A549 (cell line): ENCODE results near the gene PCSK6. TPM values are rescaled to one million over a fixed set of nuclear protein-coding genes. Genes with fewer than 3 reads are reported as not detected.

Experiments
- ATAC-seq, 2 experiments: fragments of 200-7000 bp in 1 of 2; fragments of >200 bp in 1 of 2; cut with Nextera tagmentation in 1 of 2; cut with Tn5 transposase in 1 of 2; 3 replicates each; pipeline versions ENCODE4 v1.8.0 to v1.9.1; 2018 to 2020; ENCODE audit warnings: mild to moderate bottlenecking in 1 of 2, moderate library complexity in 1 of 2
- CTCF ChIA-PET: fragments of 300-600 bp; sonication (Branson Sonifier 250); formaldehyde crosslinking; extraction: SDS; loops from one replicate; lab custom pipeline; 2021; ENCODE audit warnings: antibody characterized with exemption, inconsistent platforms; lab: Yijun Ruan, JAX
- POLR2A ChIA-PET: fragments of 350-600 bp; formaldehyde crosslinking; extraction: SDS; loops from one replicate; lab custom pipeline; 2021; ENCODE audit warnings: antibody characterized with exemption, inconsistent platforms; lab: Yijun Ruan, JAX
- DNase-seq, 2 experiments: peaks; one replicate each; pipeline versions ENCODE4 v3.0.0 to v3.0.0-alpha.2; 2011 to 2016; ENCODE audit warnings: low read depth in 1 of 2, low spot score in 1 of 2
- FAIRE-seq: peaks from 2 replicates; lab custom pipeline; 2011; peaks lifted over from hg19 to GRCh38; lab: Jason Lieb, UNC
- H3K27ac ChIP-seq, 2 experiments: fragments of >200 bp; sonication (Bioruptor Twin); formaldehyde crosslinking; 3 replicates each; pipeline ENCODE4 v1.5.1; 2016 to 2017
- H3K4me1 ChIP-seq: fragments of >200 bp; sonication (Bioruptor Twin); formaldehyde crosslinking; 3 replicates; pipeline ENCODE4 v1.6.1; 2016
- H3K4me2 ChIP-seq: fragments of >200 bp; sonication (Bioruptor Twin); formaldehyde crosslinking; 3 replicates; pipeline ENCODE4 v1.6.1; 2016
- H3K4me3 ChIP-seq: fragments of >200 bp; sonication (Bioruptor Twin); formaldehyde crosslinking; 3 replicates; pipeline ENCODE4 v1.5.1; 2016
- H3K9me3 ChIP-seq: fragments of >200 bp; sonication (Bioruptor Twin); formaldehyde crosslinking; 3 replicates; pipeline ENCODE4 v1.6.1; 2016
- BHLHE40 ChIP-seq: IDR thresholded peaks from 2 replicates; pipeline ENCODE4 v1.6.1; 2012; ENCODE audit warnings: low read depth, low read length, inconsistent platforms
- CBX2 ChIP-seq: fragments of 200-600 bp; sonication (generic); IDR thresholded peaks from 2 replicates; pipeline ENCODE4 v1.6.1; 2016; ENCODE audit warnings: low read depth, mild to moderate bottlenecking, borderline replicate concordance
- CBX8 ChIP-seq: fragments of 200-600 bp; sonication (generic); IDR thresholded peaks from 2 replicates; pipeline ENCODE4 v1.6.1; 2016
- CHD2 ChIP-seq: fragments of 150-350 bp; IDR thresholded peaks from 2 replicates; pipeline ENCODE4 v1.6.1; 2014; ENCODE audit warnings: low read length; ENCODE audit not compliant: partially characterized antibody
- EHF ChIP-seq: fragments of 250-450 bp; sonication (Bioruptor Pico); IDR thresholded peaks from 2 replicates; pipeline ENCODE4 v1.5.0; 2020; ENCODE audit warnings: mild to moderate bottlenecking
- EHMT2 ChIP-seq: fragments of 200-600 bp; sonication (generic); IDR thresholded peaks from 2 replicates; pipeline ENCODE4 v1.6.1; 2016; ENCODE audit warnings: antibody characterized with exemption, low read depth, mild to moderate bottlenecking, moderate library complexity
- EP300 ChIP-seq, 2 experiments: fragments of >200 bp; sonication (Bioruptor Twin); formaldehyde crosslinking; IDR thresholded peaks; 2 replicates in 1 of 2; 3 replicates in 1 of 2; pipeline ENCODE4 v1.6.1; 2016 to 2017
- ESRRA ChIP-seq: fragments of 150-350 bp; IDR thresholded peaks from 2 replicates; pipeline ENCODE4 v1.6.1; 2014; ENCODE audit warnings: mild to moderate bottlenecking, low read length, borderline replicate concordance
- FOSB ChIP-seq: fragments of 250-450 bp; sonication (Bioruptor Pico); IDR thresholded peaks from 2 replicates; pipeline ENCODE4 v1.5.0; 2020; ENCODE audit warnings: mild to moderate bottlenecking, moderate library complexity
- FOXS1 ChIP-seq: fragments of 250-450 bp; sonication (Bioruptor Pico); IDR thresholded peaks from 2 replicates; pipeline ENCODE4 v1.5.0; 2020; ENCODE audit warnings: mild to moderate bottlenecking, moderate library complexity
- HOXA7 ChIP-seq: fragments of 250-450 bp; sonication (Bioruptor Pico); IDR thresholded peaks from 2 replicates; pipeline ENCODE4 v1.5.0; 2020; ENCODE audit warnings: mild to moderate bottlenecking, moderate library complexity
- HOXB5 ChIP-seq: fragments of 250-450 bp; sonication (Bioruptor Pico); IDR thresholded peaks from 2 replicates; pipeline ENCODE4 v1.5.0; 2020; ENCODE audit warnings: mild to moderate bottlenecking, moderate library complexity
- JUNB ChIP-seq: fragments of >200 bp; sonication (Bioruptor Twin); formaldehyde crosslinking; IDR thresholded peaks from 2 replicates; pipeline ENCODE4 v1.6.1; 2016
- KDM5A ChIP-seq: fragments of 200-600 bp; sonication (generic); IDR thresholded peaks from 2 replicates; pipeline ENCODE4 v1.6.1; 2016; ENCODE audit warnings: antibody characterized with exemption, mild to moderate bottlenecking
- MAFK ChIP-seq: fragments of 450-650 bp; IDR thresholded peaks from 2 replicates; pipeline ENCODE4 v1.6.1; 2014; ENCODE audit not compliant: partially characterized antibody
- MAZ ChIP-seq: fragments of 150-350 bp; IDR thresholded peaks from 2 replicates; pipeline ENCODE4 v1.6.1; 2014; ENCODE audit warnings: antibody characterized with exemption, low read depth, low read length, borderline replicate concordance
- NR3C1 ChIP-seq: fragments of >200 bp; sonication (Bioruptor Twin); formaldehyde crosslinking; IDR thresholded peaks from 3 replicates; pipeline ENCODE4 v1.6.1; 2017
- PHF8 ChIP-seq: fragments of 200-600 bp; sonication (generic); IDR thresholded peaks from 2 replicates; pipeline ENCODE4 v1.6.1; 2016; ENCODE audit warnings: low read depth, mild to moderate bottlenecking, antibody characterized with exemption, moderate library complexity, borderline replicate concordance
- POLR2AphosphoS2 ChIP-seq: conservative IDR thresholded peaks from 2 replicates; pipeline ENCODE4 v1.6.1; 2012; ENCODE audit warnings: low read length, improper control_type of control experiment, inconsistent platforms
- RCOR1 ChIP-seq: fragments of 150-350 bp; IDR thresholded peaks from 2 replicates; pipeline ENCODE4 v1.6.1; 2014; ENCODE audit warnings: antibody characterized with exemption, low read length, low read depth
- SMC3 ChIP-seq: fragments of >200 bp; sonication (Bioruptor Twin); formaldehyde crosslinking; IDR thresholded peaks from 3 replicates; pipeline ENCODE4 v1.6.1; 2018; ENCODE audit warnings: inconsistent platforms
- ZFP36 ChIP-seq: fragments of 450-650 bp; IDR thresholded peaks from 2 replicates; pipeline ENCODE4 v1.6.1; 2014; ENCODE audit warnings: borderline replicate concordance; ENCODE audit not compliant: partially characterized antibody
- ZNF302 ChIP-seq: fragments of 250-450 bp; sonication (Bioruptor Pico); IDR thresholded peaks from 2 replicates; pipeline ENCODE4 v1.9.0; 2021; ENCODE audit warnings: inconsistent platforms, mild to moderate bottlenecking, moderate library complexity
- WGBS: methylation state at CpG from one replicate; pipeline ENCODE4 v1.1.6; 2017; ENCODE audit errors: missing lambda C conversion rate; 5-methylcytosine and 5-hydroxymethylcytosine counted together
- polyA plus RNA-seq, 4 experiments: library from polyadenylated mRNA; depleted of rRNA in 3 of 4; stranded (reverse); fragments of >200 nt; fragmentation: RNase III in 1 of 4; extraction: RNeasy Plus Mini Kit Qiagen cat#74134 plus additional on column Dnase treatment in 1 of 4; gene quantifications; 2 replicates in 3 of 4; 3 replicates in 1 of 4; pipeline ENCODE4 v1.2.3, GENCODE V29; 2011 to 2017
- TF ChIP-seq, protein P1 (sequence below): fragments of 450-650 bp; IDR thresholded peaks from 2 replicates; pipeline ENCODE4 v1.6.1; 2014; ENCODE audit warnings: antibody characterized with exemption
- TF ChIP-seq, protein P2 (sequence below): fragments of >200 bp; sonication (Bioruptor Twin); formaldehyde crosslinking; IDR thresholded peaks from 3 replicates; pipeline ENCODE4 v1.5.1; 2016
- TF ChIP-seq, protein P3 (sequence below): IDR thresholded peaks from 2 replicates; pipeline ENCODE4 v1.6.1; 2012; ENCODE audit warnings: low read depth, borderline replicate concordance

PCSK6 gene
- polyA plus RNA-seq, 2 of the 4 experiments (the other 2 are of a cell fraction), result 10.0 to 15.2 TPM

DNA sequence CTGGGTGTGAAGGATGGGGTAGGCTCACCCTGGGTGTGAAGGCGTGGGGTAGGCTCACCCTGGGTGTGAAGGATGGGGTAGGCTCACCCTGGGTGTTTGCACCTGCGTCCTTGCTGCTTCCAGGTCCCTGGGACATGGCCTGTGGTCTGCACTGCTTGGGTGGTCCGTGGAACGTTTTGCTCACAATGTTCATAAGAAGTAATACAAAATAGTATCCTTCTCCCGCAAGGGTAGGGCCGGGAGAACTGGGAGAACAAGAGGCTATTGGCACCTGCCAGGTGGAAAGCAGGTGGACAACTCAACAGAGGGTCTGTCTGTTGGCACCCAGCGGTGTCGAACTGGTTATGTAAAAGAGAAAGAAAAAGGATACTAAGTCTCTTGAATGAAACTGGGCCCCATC lies 17.0 kb upstream of the PCSK6 start:
- CTCF ChIA-PET, result no interaction called here
- no peak for FAIRE-seq
- 0 out of 3 replicates have a peak, but pooled peaks cover 2% of the 10 kb centered on the region for H3K4me1 ChIP-seq

DNA sequence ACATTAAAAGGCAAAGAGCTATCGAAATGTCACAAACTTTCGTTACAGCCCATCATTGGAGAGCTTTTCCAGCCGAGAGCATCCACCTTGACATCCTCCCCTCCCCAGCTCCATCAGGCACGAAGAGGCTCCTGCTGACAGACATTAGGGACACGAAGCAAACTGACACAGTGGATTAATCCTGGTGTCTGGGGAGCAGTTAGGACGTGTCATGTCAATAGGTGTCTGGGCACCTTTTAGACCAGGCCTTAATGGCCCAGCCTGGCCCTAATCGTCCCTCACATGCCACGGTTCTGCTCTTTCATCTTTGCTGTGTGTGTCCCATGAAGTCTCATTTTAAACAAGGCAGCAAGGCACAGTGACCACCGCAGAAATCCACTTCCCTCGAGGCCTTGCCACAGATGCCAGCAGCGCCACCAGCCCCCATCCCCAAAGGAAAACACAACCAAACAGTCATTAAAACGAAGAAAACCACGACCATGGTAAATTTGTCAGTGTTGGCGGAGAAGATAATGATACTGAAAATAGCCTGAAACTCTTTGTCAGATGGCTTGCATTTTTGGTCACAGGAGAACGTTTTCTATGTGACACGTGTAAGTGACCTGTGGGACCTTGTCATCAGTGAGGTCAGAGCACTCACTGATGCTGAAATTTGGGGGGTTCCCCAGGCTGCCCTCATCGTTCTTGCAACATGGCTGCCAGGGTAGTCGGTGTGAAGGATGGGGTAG lies 16.3 kb upstream of the PCSK6 start:
- no peak for TF ChIP-seq ZNF302
- CTCF ChIA-PET, result interaction anchor here (1.0 to 7.0 kb wide), 3 partner anchors 15 to 210 kb away, joined by 3 to 98 read pairs (median 3); partner anchors contain the start of gene SNRPA1
- Histone ChIP-seq H3K4me3 (no peak overlapping the region), H3K4me1 (0 out of 3 replicates have a peak, but pooled peaks cover 6% of the 10 kb centered on the region), H3K9me3 (no peaks in the 10 kb centered on the region), H3K4me2 (no peak overlapping the region), H3K27ac (no peak overlapping the region)
- no peak for FAIRE-seq
- DNase-seq, result no peak
- WGBS, result 62% methylated on average over 18 of the region's 18 CpGs
- POLR2A ChIA-PET, result no interaction called here
- no peak for ATAC-seq

More for the DNA sequence above, 17.0 kb upstream of the PCSK6 start:
- WGBS, result 69% methylated on average over 8 of the region's 8 CpGs
- no peak overlapping the region for H3K4me3 ChIP-seq
- DNase-seq (no peak), ATAC-seq (no peak)
- TF ChIP-seq EHMT2, result no peak
- TF ChIP-seq JUNB, result no peak
- no peak for TF ChIP-seq MAZ
- TF ChIP-seq CHD2, result no peak
- no peak for TF ChIP-seq BHLHE40
- TF ChIP-seq RCOR1, result no peak
- no peak for TF ChIP-seq ESRRA
- no peak for TF ChIP-seq KDM5A
- no peak for TF ChIP-seq CBX8
- TF ChIP-seq, protein P1, sequence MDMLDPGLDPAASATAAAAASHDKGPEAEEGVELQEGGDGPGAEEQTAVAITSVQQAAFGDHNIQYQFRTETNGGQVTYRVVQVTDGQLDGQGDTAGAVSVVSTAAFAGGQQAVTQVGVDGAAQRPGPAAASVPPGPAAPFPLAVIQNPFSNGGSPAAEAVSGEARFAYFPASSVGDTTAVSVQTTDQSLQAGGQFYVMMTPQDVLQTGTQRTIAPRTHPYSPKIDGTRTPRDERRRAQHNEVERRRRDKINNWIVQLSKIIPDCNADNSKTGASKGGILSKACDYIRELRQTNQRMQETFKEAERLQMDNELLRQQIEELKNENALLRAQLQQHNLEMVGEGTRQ, result no peak
- TF ChIP-seq, all 56 proteins: peak for 0
- POLR2A ChIA-PET, result no interaction called here
- no peaks in the 10 kb centered on the region for H3K9me3 ChIP-seq
- no peak overlapping the region for H3K27ac ChIP-seq
- no peak overlapping the region for H3K4me2 ChIP-seq

DNA sequence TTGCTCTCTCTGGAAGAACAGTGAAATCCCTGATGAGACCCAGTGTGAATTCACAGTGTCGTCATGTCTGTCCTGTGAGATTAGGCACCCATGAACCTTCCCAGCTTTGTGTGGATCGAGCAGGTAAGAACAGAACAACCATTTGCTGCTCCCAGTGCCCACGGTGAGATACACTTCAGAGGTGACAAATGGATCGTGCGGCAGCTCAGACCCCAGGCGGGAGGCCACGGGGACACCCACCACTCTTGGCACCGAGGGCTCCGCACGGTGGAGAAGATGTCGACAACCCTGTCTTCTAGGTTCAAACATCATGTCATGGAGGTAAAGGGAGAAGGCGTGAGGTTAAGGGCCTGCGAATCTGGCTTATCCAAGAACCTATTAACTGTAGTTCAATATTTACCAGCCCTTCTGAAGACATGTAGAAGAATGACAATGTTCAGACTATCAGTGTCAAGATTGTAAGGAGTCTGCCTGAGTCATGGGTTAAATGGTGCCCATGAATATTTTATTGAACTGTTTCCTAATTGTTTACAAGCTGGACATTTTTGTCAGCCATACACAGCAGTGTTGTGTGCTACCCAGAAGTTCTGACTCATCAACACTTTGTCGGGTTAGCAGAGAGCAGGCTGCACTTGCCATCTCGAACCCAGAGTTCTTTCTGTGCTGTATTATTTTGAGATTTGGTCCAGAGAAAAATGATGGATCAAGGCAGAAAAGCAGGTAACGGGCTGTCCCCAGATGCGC lies 15.5 kb upstream of the PCSK6 start:
- no peak for TF ChIP-seq POLR2AphosphoS2
- FAIRE-seq (no peak), ATAC-seq (no peak), DNase-seq (no peak)
- CTCF ChIA-PET, result interaction anchor here (0.9 to 7.0 kb wide), 6 partner anchors 12 to 209 kb away, joined by 3 to 98 read pairs (median 14); partner anchors contain the start of gene SNRPA1
- Histone ChIP-seq H3K4me3 (no peak overlapping the region), H3K4me2 (no peak overlapping the region), H3K27ac (no peak overlapping the region), H3K4me1 (0 out of 3 replicates have a peak, but pooled peaks cover 6% of the 10 kb centered on the region), H3K9me3 (no peaks in the 10 kb centered on the region)
- WGBS, result 72% methylated on average over 17 of the region's 17 CpGs
- POLR2A ChIA-PET, result no interaction called here

DNA sequence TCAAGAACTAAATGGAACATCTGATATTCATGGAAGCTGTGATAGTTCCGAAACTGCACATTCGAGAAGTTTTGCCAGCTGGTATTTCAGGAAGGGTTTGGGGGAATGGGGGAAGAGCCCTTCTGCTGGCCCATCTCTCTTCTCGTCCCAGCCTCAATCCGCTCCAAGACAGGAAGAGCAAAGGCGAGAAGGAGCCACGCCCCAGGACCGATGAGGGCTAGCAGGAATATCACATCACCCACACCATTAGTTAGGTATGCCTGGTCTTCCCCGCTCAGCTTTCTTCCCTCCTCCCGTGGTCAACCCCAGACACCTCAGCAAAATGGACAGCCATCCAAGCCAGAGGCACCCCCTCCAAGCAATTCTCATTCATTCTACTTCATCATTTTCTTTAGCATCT lies 14.9 kb upstream of the PCSK6 start:
- ATAC-seq (no peak), DNase-seq (no peak)
- no peak overlapping the region for H3K4me2 ChIP-seq
- 80% methylated on average over 9 of the region's 9 CpGs for WGBS
- no peak overlapping the region for H3K4me3 ChIP-seq
- no peak overlapping the region for H3K27ac ChIP-seq
- CTCF ChIA-PET, result interaction anchor here (0.9 to 7.0 kb wide), 5 partner anchors 11 to 203 kb away, joined by 3 to 98 read pairs (median 26); no protein-coding TSS in a partner anchor
- POLR2A ChIA-PET, result no interaction called here
- TF ChIP-seq FOSB (no peak), NR3C1 (no peak), EHF (CRISPR knock-in tag) (no peak), ZFP36 (no peak), HOXB5 (no peak), JUNB (no peak), SMC3 (no peak), EP300 (IDR thresholded peaks at IDR 0.05) (no peak), ZNF302 (no peak), CHD2 (no peak), CBX8 (no peak), CBX2 (no peak), MAFK (no peak), BHLHE40 (no peak), PHF8 (no peak), HOXA7 (CRISPR knock-in tag) (no peak), FOXS1 (no peak)
- TF ChIP-seq, protein P2, sequence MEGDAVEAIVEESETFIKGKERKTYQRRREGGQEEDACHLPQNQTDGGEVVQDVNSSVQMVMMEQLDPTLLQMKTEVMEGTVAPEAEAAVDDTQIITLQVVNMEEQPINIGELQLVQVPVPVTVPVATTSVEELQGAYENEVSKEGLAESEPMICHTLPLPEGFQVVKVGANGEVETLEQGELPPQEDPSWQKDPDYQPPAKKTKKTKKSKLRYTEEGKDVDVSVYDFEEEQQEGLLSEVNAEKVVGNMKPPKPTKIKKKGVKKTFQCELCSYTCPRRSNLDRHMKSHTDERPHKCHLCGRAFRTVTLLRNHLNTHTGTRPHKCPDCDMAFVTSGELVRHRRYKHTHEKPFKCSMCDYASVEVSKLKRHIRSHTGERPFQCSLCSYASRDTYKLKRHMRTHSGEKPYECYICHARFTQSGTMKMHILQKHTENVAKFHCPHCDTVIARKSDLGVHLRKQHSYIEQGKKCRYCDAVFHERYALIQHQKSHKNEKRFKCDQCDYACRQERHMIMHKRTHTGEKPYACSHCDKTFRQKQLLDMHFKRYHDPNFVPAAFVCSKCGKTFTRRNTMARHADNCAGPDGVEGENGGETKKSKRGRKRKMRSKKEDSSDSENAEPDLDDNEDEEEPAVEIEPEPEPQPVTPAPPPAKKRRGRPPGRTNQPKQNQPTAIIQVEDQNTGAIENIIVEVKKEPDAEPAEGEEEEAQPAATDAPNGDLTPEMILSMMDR, result no peak
- TF ChIP-seq, protein P3, sequence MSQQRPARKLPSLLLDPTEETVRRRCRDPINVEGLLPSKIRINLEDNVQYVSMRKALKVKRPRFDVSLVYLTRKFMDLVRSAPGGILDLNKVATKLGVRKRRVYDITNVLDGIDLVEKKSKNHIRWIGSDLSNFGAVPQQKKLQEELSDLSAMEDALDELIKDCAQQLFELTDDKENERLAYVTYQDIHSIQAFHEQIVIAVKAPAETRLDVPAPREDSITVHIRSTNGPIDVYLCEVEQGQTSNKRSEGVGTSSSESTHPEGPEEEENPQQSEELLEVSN, result no peak
- TF ChIP-seq, all 56 proteins: peak for 0
- no peak for FAIRE-seq
- 0 out of 3 replicates have a peak, but pooled peaks cover 6% of the 10 kb centered on the region for H3K4me1 ChIP-seq
- no peaks in the 10 kb centered on the region for H3K9me3 ChIP-seq
